Measurements from ENCODE around the gene OLFM2. TPM values are rescaled to one million over a fixed set of nuclear protein-coding genes. Genes with fewer than 3 reads are reported as not detected.
"Not testable (repeated sequence)": the region's sequence is repeated elsewhere in the genome, so short reads cannot be mapped to it uniquely, and the experiment has no call there.

The OLFM2 gene
- total RNA-seq, 4 donors from 2014 or later = 51.5 to 114 (median 101) TPM

- Histone ChIP-seq H3K27ac (no peak overlapping the region), H3K36me3 (peaks cover 51% of the 10 kb centered on the region), H3K4me3 (no peak overlapping the region), H3K27me3 (no peaks in the 10 kb centered on the region), H3K4me1 (peaks cover 15% of the 10 kb centered on the region), H3K9me3 (no peaks in the 10 kb centered on the region)
- WGBS = 94% methylated on average over 9 of the region's 23 CpGs
- DNase-seq (ENCODE audit: low spot score in 2 of 2) = no peak
- TF ChIP-seq CTCF (IDR thresholded peaks at IDR 0.05) (no peak), POLR2A (IDR thresholded peaks at IDR 0.05) (no peak), EP300 (IDR thresholded peaks at IDR 0.05) (no peak), POLR2AphosphoS5 (IDR thresholded peaks at IDR 0.05) (no peak)
These were observed 87.6 kb downstream of the OLFM2 start for GRCh38 chr19:9848762-9849161.

GRCh38 chr19:9848060-9848459 lies 88.3 kb downstream of the OLFM2 start:
- no peak for DNase-seq (ENCODE audit: low spot score in 2 of 2)
- H3K36me3 ChIP-seq = peaks cover 57% of the 10 kb centered on the region
- no peak overlapping the region for H3K27ac ChIP-seq

GRCh38 chr19:9847087-9847671 lies 89.1 kb downstream of the OLFM2 start:
- TF ChIP-seq CTCF (IDR thresholded peaks at IDR 0.05) = peak in 1 of 2 donors; percentile 57
- TF ChIP-seq POLR2AphosphoS5 (IDR thresholded peaks at IDR 0.05) = no peak
- H3K27ac ChIP-seq = no peak overlapping the region
- 41% methylated on average over 3 of the region's 13 CpGs for WGBS
- H3K36me3 ChIP-seq = peaks cover 66% of the 10 kb centered on the region
- H3K9me3 ChIP-seq = no peaks in the 10 kb centered on the region
- peak in 1 of 2 donors; percentile 75 for DNase-seq (ENCODE audit: low spot score in 2 of 2)
- H3K4me3 ChIP-seq = no peak overlapping the region
- H3K27me3 ChIP-seq = no peaks in the 10 kb centered on the region
- peaks cover 15% of the 10 kb centered on the region for H3K4me1 ChIP-seq

More at GRCh38 chr19:9848060-9848459, 88.3 kb downstream of the OLFM2 start:
- WGBS = no CpG with 5 or more reads among the region's 4 CpGs
- H3K4me3 ChIP-seq = no peak overlapping the region
- peaks cover 15% of the 10 kb centered on the region for H3K4me1 ChIP-seq
- H3K27me3 ChIP-seq = no peaks in the 10 kb centered on the region
- no peak for TF ChIP-seq POLR2AphosphoS5 (IDR thresholded peaks at IDR 0.05)
- peak; percentile 15 to 24 for TF ChIP-seq CTCF (IDR thresholded peaks at IDR 0.05)
- H3K9me3 ChIP-seq = no peaks in the 10 kb centered on the region

- not testable (repeated sequence) for DNase-seq (ENCODE audit: low spot score in 2 of 2); H3K9me3 ChIP-seq; H3K27ac ChIP-seq; H3K4me3 ChIP-seq; H3K27me3 ChIP-seq
- H3K36me3 ChIP-seq = peaks cover 80% of the 10 kb centered on the region
- 99% methylated on average over 12 of the region's 12 CpGs for WGBS
- peaks cover 15% of the 10 kb centered on the region for H3K4me1 ChIP-seq
These were observed 92.6 kb downstream of the OLFM2 start for GRCh38 chr19:9843626-9844273.

- Histone ChIP-seq H3K27me3 (no peaks in the 10 kb centered on the region), H3K4me1 (peaks cover 15% of the 10 kb centered on the region), H3K27ac (no peak overlapping the region), H3K9me3 (no peaks in the 10 kb centered on the region), H3K4me3 (no peak overlapping the region), H3K36me3 (peaks cover 78% of the 10 kb centered on the region)
- TF ChIP-seq EP300 (IDR thresholded peaks at IDR 0.05) = no peak
- no peak for TF ChIP-seq CTCF (IDR thresholded peaks at IDR 0.05)
- no peak for TF ChIP-seq POLR2A (IDR thresholded peaks at IDR 0.05)
- no peak for TF ChIP-seq POLR2AphosphoS5 (IDR thresholded peaks at IDR 0.05)
- DNase-seq (ENCODE audit: low spot score in 2 of 2) = no peak
- WGBS = 84% methylated on average over 8 of the region's 9 CpGs
These were observed 93.3 kb downstream of the OLFM2 start for GRCh38 chr19:9842834-9843625.

Measured in suprapubic skin (tissue), 4 donors.